Duodenal mucosa (tissue), 2 donors: ENCODE data around the gene ZMYM3.

ENCODE experiments used
- H3K27ac ChIP-seq: one replicate; pipeline ENCODE4 v1.7.0; 2013; ENCODE audit warnings: low read depth, low read length
- H3K27me3 ChIP-seq, 2 donors: one replicate each; pipeline ENCODE4 v1.7.0; 2013; ENCODE audit warnings: low read length in 2 of 2, control low read depth in 1 of 2; ENCODE audit not compliant: insufficient read depth in 2 of 2, control insufficient read depth in 1 of 2
- H3K36me3 ChIP-seq, 2 donors: one replicate each; pipeline ENCODE4 v1.7.0; 2013; ENCODE audit warnings: low read length in 2 of 2, control low read depth in 1 of 2; ENCODE audit not compliant: insufficient read depth in 2 of 2, control insufficient read depth in 1 of 2
- H3K4me1 ChIP-seq, 2 donors: one replicate each; pipeline ENCODE4 v1.7.0; 2013; ENCODE audit warnings: low read length in 2 of 2, control low read depth in 1 of 2; ENCODE audit not compliant: insufficient read depth in 2 of 2, control insufficient read depth in 1 of 2
- H3K4me3 ChIP-seq, 2 donors: one replicate each; pipeline ENCODE4 v1.7.0; 2013; ENCODE audit warnings: low read length in 2 of 2, low read depth in 1 of 2
- H3K9ac ChIP-seq, 2 donors: one replicate each; pipeline ENCODE4 v1.7.0; 2013; ENCODE audit warnings: low read length in 2 of 2, low read depth in 1 of 2
- H3K9me3 ChIP-seq, 2 donors: one replicate each; pipeline ENCODE4 v1.7.0; 2013; ENCODE audit warnings: low read length in 2 of 2, control low read depth in 1 of 2; ENCODE audit not compliant: control insufficient read depth in 1 of 2

The ZMYM3 gene

GRCh38 chrX:71228063-71228642, 25.8 kb downstream of the ZMYM3 start:
- Histone ChIP-seq H3K4me1 (peaks cover 14% of the 10 kb centered on the region in 2 donors), H3K9me3 (no peaks in the 10 kb centered on the region), H3K27me3 (no peaks in the 10 kb centered on the region), H3K4me3 (no peak overlapping the region), H3K27ac (no peak overlapping the region), H3K36me3 (no peaks in the 10 kb centered on the region), H3K9ac (no peak overlapping the region)

- Histone ChIP-seq H3K4me1 (peaks cover 14% of the 10 kb centered on the region in 2 donors), H3K36me3 (no peaks in the 10 kb centered on the region), H3K27me3 (no peaks in the 10 kb centered on the region), H3K9me3 (no peaks in the 10 kb centered on the region), H3K4me3 (no peak overlapping the region), H3K9ac (no peak overlapping the region), H3K27ac (no peak overlapping the region)
These were observed 26.4 kb downstream of the ZMYM3 start for GRCh38 chrX:71227370-71228062.

GRCh38 chrX:71225676-71226075, 28.3 kb downstream of the ZMYM3 start:
- Histone ChIP-seq H3K27me3 (no peaks in the 10 kb centered on the region), H3K36me3 (no peaks in the 10 kb centered on the region), H3K9ac (no peak overlapping the region), H3K9me3 (no peaks in the 10 kb centered on the region), H3K27ac (no peak overlapping the region), H3K4me1 (peaks cover 14% of the 10 kb centered on the region in 2 donors), H3K4me3 (no peak overlapping the region)

GRCh38 chrX:71225009-71225408, 28.9 kb downstream of the ZMYM3 start:
- peaks cover 14% of the 10 kb centered on the region in 2 donors for H3K4me1 ChIP-seq
- no peak overlapping the region for H3K4me3 ChIP-seq
- no peaks in the 10 kb centered on the region for H3K27me3 ChIP-seq
- no peak overlapping the region for H3K9ac ChIP-seq
- H3K36me3 ChIP-seq, result no peaks in the 10 kb centered on the region
- no peaks in the 10 kb centered on the region for H3K9me3 ChIP-seq
- H3K27ac ChIP-seq, result no peak overlapping the region

GRCh38 chrX:71224098-71224708, 29.7 kb downstream of the ZMYM3 start:
- Histone ChIP-seq H3K4me3 (no peak overlapping the region), H3K9me3 (no peaks in the 10 kb centered on the region), H3K27me3 (no peaks in the 10 kb centered on the region), H3K36me3 (no peaks in the 10 kb centered on the region), H3K9ac (no peak overlapping the region), H3K4me1 (peaks cover 14% of the 10 kb centered on the region in 2 donors), H3K27ac (no peak overlapping the region)

- no peak within 1 kb of the TSS for H3K4me3 ChIP-seq
- no peaks in the 10 kb centered on the region for H3K9me3 ChIP-seq
- no peaks in the 10 kb centered on the region for H3K27me3 ChIP-seq
- no peak within 1 kb of the TSS for H3K9ac ChIP-seq
- H3K36me3 ChIP-seq, result no peaks in the 10 kb centered on the region
- H3K4me1 ChIP-seq, result peaks cover 8 to 14% of the 10 kb centered on the region in 2 donors
- H3K27ac ChIP-seq, result no peak within 1 kb of the TSS
These were observed 31.0 kb downstream of the ZMYM3 start, which contains the start of gene GJB1 for GRCh38 chrX:71222929-71223328. TSS of gene GJB1 (plus strand) at chrX:71223224. CDS start at chrX:71223708, 484 bp downstream.

GRCh38 chrX:71221145-71221544, 32.8 kb downstream of the ZMYM3 start:
- no peak overlapping the region for H3K4me3 ChIP-seq
- no peaks in the 10 kb centered on the region for H3K9me3 ChIP-seq
- H3K36me3 ChIP-seq, result no peaks in the 10 kb centered on the region
- H3K9ac ChIP-seq, result no peak overlapping the region
- peaks cover 7% of the 10 kb centered on the region in 2 donors for H3K4me1 ChIP-seq
- no peak overlapping the region for H3K27ac ChIP-seq
- H3K27me3 ChIP-seq, result no peaks in the 10 kb centered on the region

- Histone ChIP-seq H3K4me1 (peaks cover 6 to 9% of the 10 kb centered on the region in 2 donors), H3K27me3 (no peaks in the 10 kb centered on the region), H3K9ac (peak overlapping the region in 1 of 2 donors; percentile 66), H3K27ac (no peak overlapping the region), H3K9me3 (no peaks in the 10 kb centered on the region), H3K36me3 (no peaks in the 10 kb centered on the region), H3K4me3 (peak overlapping the region; percentile 73)
These were observed 36.6 kb downstream of the ZMYM3 start for GRCh38 chrX:71217298-71217697.

DNA sequence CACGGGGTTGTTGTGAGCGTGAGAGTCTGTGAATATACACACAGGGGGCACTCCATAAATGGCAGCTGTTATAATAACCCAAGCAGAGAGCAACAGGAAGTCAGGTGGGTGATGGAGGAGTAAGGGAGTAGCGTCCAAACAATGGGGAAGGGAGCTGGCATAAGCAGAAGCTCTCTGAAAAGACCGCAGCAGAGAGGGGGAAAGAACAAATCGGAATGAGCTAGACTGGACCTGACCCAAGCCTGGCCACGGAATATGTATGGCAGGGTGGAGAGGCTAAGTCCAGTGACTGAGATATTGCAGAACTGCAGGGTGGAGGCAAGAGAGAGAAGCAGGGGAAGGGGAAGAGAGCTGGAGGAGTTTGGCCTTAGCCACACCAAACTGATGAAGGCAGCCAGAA, 37.5 kb downstream of the ZMYM3 start:
- no peaks in the 10 kb centered on the region for H3K27me3 ChIP-seq
- peak overlapping the region; percentile 73 for H3K4me3 ChIP-seq
- peak overlapping the region; percentile 3 for H3K27ac ChIP-seq
- no peaks in the 10 kb centered on the region for H3K9me3 ChIP-seq
- H3K4me1 ChIP-seq, result peaks cover 6 to 9% of the 10 kb centered on the region in 2 donors
- H3K9ac ChIP-seq, result peak overlapping the region; percentile 43 to 66
- no peaks in the 10 kb centered on the region for H3K36me3 ChIP-seq

DNA sequence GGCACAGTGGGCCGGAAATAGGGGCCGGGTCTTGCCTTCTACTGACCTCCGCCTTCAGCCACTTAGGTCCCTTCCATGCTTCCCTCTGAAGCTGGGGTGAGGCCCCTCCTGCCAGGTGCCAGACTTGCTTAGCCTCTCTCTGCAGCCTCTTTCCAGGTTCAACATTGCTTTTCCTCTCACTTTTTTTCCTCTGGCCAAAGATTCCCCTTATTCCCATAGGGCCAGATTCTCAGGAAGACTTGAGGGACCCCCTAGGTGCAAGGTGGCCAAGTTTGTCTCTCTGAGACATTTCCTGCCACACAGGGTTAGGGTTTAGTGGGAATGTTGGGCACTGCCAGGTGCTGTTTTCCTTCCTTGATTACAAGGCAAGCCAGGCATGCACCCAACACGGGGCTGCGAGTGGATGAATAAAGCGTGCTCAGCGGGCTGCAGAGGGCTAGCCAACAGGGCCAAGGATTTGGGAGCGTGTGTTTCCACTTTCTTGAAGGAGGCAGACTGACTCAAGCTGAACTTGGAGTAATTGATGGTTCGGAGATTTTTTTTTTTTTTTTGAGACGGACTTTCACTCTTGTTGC, 38.5 kb downstream of the ZMYM3 start:
- peak overlapping the region; percentile 73 for H3K4me3 ChIP-seq
- H3K27me3 ChIP-seq, result no peaks in the 10 kb centered on the region
- H3K36me3 ChIP-seq, result no peaks in the 10 kb centered on the region
- H3K9me3 ChIP-seq, result no peaks in the 10 kb centered on the region
- peaks cover 6 to 9% of the 10 kb centered on the region in 2 donors for H3K4me1 ChIP-seq
- peak overlapping the region; percentile 64 to 66 for H3K9ac ChIP-seq
- peak overlapping the region; percentile 56 for H3K27ac ChIP-seq
